ENCODE results near the gene STARD3. TPM values are rescaled to one million over a fixed set of nuclear protein-coding genes. Genes with fewer than 3 reads are reported as not detected.

The STARD3 gene
- total RNA-seq, 4 donors from 2014 or later: 21.0 to 62.3 (median 26.0) TPM

- H3K36me3 ChIP-seq: no peaks in the 10 kb centered on the region
- peak overlapping the region; percentile 15 to 77 for H3K27ac ChIP-seq
- intact Hi-C loops (cut with DNase I; ENCODE audit: low total_unique reads): no loop called here
- DNase-seq: no peak
- H3K27me3 ChIP-seq: no peaks in the 10 kb centered on the region
- no peak overlapping the region for H3K4me3 ChIP-seq
- H3K9me3 ChIP-seq: no peaks in the 10 kb centered on the region
- TF ChIP-seq POLR2A (IDR thresholded peaks at IDR 0.05) (no peak), CTCF (IDR thresholded peaks at IDR 0.05) (no peak)
- no peaks in the 10 kb centered on the region for H3K4me1 ChIP-seq
These were observed 22.5 kb downstream of the STARD3 start for GRCh38 chr17:39659279-39660010.

GRCh38 chr17:39660011-39660360, 23.0 kb downstream of the STARD3 start:
- intact Hi-C loops (cut with DNase I; ENCODE audit: low total_unique reads): no loop called here
- Histone ChIP-seq H3K9me3 (no peaks in the 10 kb centered on the region), H3K4me1 (no peaks in the 10 kb centered on the region), H3K27ac (peak overlapping the region; percentile 15 to 77), H3K36me3 (no peaks in the 10 kb centered on the region), H3K27me3 (no peaks in the 10 kb centered on the region), H3K4me3 (no peak overlapping the region)
- no peak for DNase-seq
- TF ChIP-seq POLR2A (IDR thresholded peaks at IDR 0.05) (no peak), CTCF (IDR thresholded peaks at IDR 0.05) (no peak)

GRCh38 chr17:39660397-39661385, 23.7 kb downstream of the STARD3 start:
- intact Hi-C loops (cut with DNase I; ENCODE audit: low total_unique reads): no loop called here
- H3K36me3 ChIP-seq: no peaks in the 10 kb centered on the region
- no peaks in the 10 kb centered on the region for H3K27me3 ChIP-seq
- no peak for DNase-seq
- peak overlapping the region; percentile 15 to 77 for H3K27ac ChIP-seq
- TF ChIP-seq CTCF (IDR thresholded peaks at IDR 0.05): no peak
- no peak for TF ChIP-seq POLR2A (IDR thresholded peaks at IDR 0.05)
- no peak overlapping the region for H3K4me3 ChIP-seq
- H3K9me3 ChIP-seq: no peaks in the 10 kb centered on the region
- no peaks in the 10 kb centered on the region for H3K4me1 ChIP-seq

- no peak for DNase-seq
- TF ChIP-seq CTCF (IDR thresholded peaks at IDR 0.05): no peak
- no peak for TF ChIP-seq POLR2A (IDR thresholded peaks at IDR 0.05)
- intact Hi-C loops (cut with DNase I; ENCODE audit: low total_unique reads): no loop called here
- peak overlapping the region in 1 of 2 donors; percentile 77 for H3K27ac ChIP-seq
- no peak overlapping the region for H3K4me3 ChIP-seq
- peaks cover 1 to 6% of the 10 kb centered on the region in 2 donors for H3K27me3 ChIP-seq
- H3K9me3 ChIP-seq: no peaks in the 10 kb centered on the region
- H3K36me3 ChIP-seq: no peaks in the 10 kb centered on the region
- peaks cover 0 to under 1% of the 10 kb centered on the region in 2 donors for H3K4me1 ChIP-seq
These were observed 25.0 kb downstream of the STARD3 start for GRCh38 chr17:39661744-39662541.
